Ishikawa (cell line): ENCODE results near the gene NECTIN1.

Experiments used
- CEBPB ChIP-seq: IDR thresholded peaks from 2 replicates; pipeline ENCODE4 v1.6.1; 2012
- CREB1 ChIP-seq: IDR thresholded peaks from 2 replicates; pipeline ENCODE4 v1.6.1; 2012; ENCODE audit warnings: low read depth
- EGR1 ChIP-seq: IDR thresholded peaks from 2 replicates; pipeline ENCODE4 v1.6.1; 2012
- EP300 ChIP-seq: IDR thresholded peaks from 2 replicates; pipeline ENCODE4 v1.6.1; 2012; ENCODE audit warnings: borderline replicate concordance
- FOXM1 ChIP-seq: IDR thresholded peaks from 2 replicates; pipeline ENCODE4 v1.6.1; 2012; ENCODE audit warnings: low read depth, borderline replicate concordance
- MAX ChIP-seq: IDR thresholded peaks from 2 replicates; pipeline ENCODE4 v1.6.1; 2012
- NFIC ChIP-seq: IDR thresholded peaks from 2 replicates; pipeline ENCODE4 v1.6.1; 2012
- RAD21 ChIP-seq: IDR thresholded peaks from 2 replicates; pipeline ENCODE4 v1.6.1; 2012; ENCODE audit warnings: low read depth
- TAF1 ChIP-seq: IDR thresholded peaks from 2 replicates; pipeline ENCODE4 v1.6.1; 2012; ENCODE audit warnings: low read depth, mild to moderate bottlenecking
- TCF12 ChIP-seq: IDR thresholded peaks from 2 replicates; pipeline ENCODE4 v1.6.1; 2012; ENCODE audit warnings: low read depth
- TEAD4 ChIP-seq: IDR thresholded peaks from 2 replicates; pipeline ENCODE4 v1.6.1; 2012
- USF1 ChIP-seq: IDR thresholded peaks from 2 replicates; pipeline ENCODE4 v1.6.1; 2012
- YY1 ChIP-seq: IDR thresholded peaks from 2 replicates; pipeline ENCODE4 v1.6.1; 2012; ENCODE audit warnings: low read depth
- ZBTB7A ChIP-seq: IDR thresholded peaks from 2 replicates; pipeline ENCODE4 v1.6.1; 2012; ENCODE audit warnings: low read depth
- TF ChIP-seq, protein P1 (sequence below): IDR thresholded peaks from 2 replicates; pipeline ENCODE4 v1.6.1; 2012; ENCODE audit warnings: low read depth, mild to moderate bottlenecking

Gene NECTIN1

GRCh38 chr11:119661226-119661625, 67.8 kb downstream of the NECTIN1 start:
- TF ChIP-seq EGR1 (no peak), ZBTB7A (no peak), USF1 (no peak)

- no peak for TF ChIP-seq MAX
- TF ChIP-seq TCF12, result no peak
- no peak for TF ChIP-seq FOXM1
- TF ChIP-seq, protein P1, sequence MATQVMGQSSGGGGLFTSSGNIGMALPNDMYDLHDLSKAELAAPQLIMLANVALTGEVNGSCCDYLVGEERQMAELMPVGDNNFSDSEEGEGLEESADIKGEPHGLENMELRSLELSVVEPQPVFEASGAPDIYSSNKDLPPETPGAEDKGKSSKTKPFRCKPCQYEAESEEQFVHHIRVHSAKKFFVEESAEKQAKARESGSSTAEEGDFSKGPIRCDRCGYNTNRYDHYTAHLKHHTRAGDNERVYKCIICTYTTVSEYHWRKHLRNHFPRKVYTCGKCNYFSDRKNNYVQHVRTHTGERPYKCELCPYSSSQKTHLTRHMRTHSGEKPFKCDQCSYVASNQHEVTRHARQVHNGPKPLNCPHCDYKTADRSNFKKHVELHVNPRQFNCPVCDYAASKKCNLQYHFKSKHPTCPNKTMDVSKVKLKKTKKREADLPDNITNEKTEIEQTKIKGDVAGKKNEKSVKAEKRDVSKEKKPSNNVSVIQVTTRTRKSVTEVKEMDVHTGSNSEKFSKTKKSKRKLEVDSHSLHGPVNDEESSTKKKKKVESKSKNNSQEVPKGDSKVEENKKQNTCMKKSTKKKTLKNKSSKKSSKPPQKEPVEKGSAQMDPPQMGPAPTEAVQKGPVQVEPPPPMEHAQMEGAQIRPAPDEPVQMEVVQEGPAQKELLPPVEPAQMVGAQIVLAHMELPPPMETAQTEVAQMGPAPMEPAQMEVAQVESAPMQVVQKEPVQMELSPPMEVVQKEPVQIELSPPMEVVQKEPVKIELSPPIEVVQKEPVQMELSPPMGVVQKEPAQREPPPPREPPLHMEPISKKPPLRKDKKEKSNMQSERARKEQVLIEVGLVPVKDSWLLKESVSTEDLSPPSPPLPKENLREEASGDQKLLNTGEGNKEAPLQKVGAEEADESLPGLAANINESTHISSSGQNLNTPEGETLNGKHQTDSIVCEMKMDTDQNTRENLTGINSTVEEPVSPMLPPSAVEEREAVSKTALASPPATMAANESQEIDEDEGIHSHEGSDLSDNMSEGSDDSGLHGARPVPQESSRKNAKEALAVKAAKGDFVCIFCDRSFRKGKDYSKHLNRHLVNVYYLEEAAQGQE, result no peak
- no peak for TF ChIP-seq RAD21
- no peak for TF ChIP-seq USF1
- no peak for TF ChIP-seq CEBPB
- no peak for TF ChIP-seq CREB1
- TF ChIP-seq ZBTB7A, result no peak
- no peak for TF ChIP-seq EP300
- no peak for TF ChIP-seq NFIC
- no peak for TF ChIP-seq EGR1
- no peak for TF ChIP-seq TAF1
- no peak for TF ChIP-seq YY1
- no peak for TF ChIP-seq TEAD4
Measured at GRCh38 chr11:119659971-119660723, 68.9 kb downstream of the NECTIN1 start.

GRCh38 chr11:119652907-119653659, 75.9 kb downstream of the NECTIN1 start:
- no peak for TF ChIP-seq YY1
- no peak for TF ChIP-seq EGR1
- no peak for TF ChIP-seq TAF1
- TF ChIP-seq MAX, result no peak
- TF ChIP-seq CREB1, result no peak
- no peak for TF ChIP-seq TCF12
- TF ChIP-seq USF1, result no peak
- no peak for TF ChIP-seq TEAD4
- TF ChIP-seq EP300, result no peak
- no peak for TF ChIP-seq NFIC
- no peak for TF ChIP-seq CEBPB
- TF ChIP-seq, protein P1, result no peak
- no peak for TF ChIP-seq FOXM1
- TF ChIP-seq ZBTB7A, result no peak
- TF ChIP-seq RAD21, result no peak

DNA sequence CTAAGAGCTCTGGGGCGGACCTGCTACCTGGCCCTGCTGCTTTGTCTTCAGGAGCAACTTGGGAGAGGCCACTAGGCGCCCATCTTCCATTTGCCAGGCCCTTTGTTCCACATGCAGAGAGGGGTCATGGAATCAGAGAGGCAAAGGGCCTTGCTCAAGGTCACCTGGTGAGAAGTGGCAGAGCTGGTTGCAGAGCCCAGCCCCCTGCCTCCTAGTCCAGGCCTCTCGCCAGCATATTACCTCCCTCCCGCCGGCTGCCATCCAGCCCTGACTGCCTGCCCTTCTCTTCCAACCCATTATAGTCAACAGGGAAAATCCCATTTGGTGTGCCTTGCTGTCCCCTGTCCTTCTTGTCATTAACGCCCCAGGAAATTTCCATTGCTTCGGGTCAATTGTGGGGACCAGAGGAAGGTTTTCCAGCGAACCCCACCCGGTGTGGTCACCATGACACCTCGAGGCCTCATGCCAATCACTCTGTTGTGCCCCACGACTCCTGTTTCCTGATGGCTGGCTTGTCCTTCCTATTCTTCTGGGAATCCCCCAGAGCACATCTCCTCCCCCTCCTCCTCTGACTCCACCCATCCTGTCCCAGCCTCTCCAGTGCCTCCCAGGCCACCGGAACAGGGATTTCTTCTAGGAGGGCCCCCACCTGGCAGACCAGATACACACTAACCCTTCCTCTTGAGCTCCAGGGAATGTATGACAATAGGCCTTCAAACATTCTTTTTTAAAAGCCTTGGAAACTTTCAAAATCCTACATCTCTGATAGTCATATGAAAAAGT, 77.0 kb downstream of the NECTIN1 start:
- TF ChIP-seq CEBPB (no peak), ZBTB7A (no peak), TEAD4 (no peak), MAX (no peak), CREB1 (no peak), TAF1 (no peak), YY1 (no peak), EP300 (no peak), NFIC (no peak), TCF12 (no peak), FOXM1 (no peak), USF1 (no peak), EGR1 (no peak), RAD21 (no peak)
- TF ChIP-seq, protein P1, result no peak
